Kidney tubule cell (primary cell): Measurements from ENCODE around the gene GRPEL1.
"Not testable (repeated sequence)": the region's sequence is repeated elsewhere in the genome, so short reads cannot be mapped to it uniquely, and the experiment has no call there.

Experiments used
- DNase-seq: peaks from one replicate; pipeline ENCODE4 v3.0.0-alpha.2; 2018; ENCODE audit warnings: low spot score

Gene GRPEL1

GRCh38 chr4:7092026-7092425 is 24.2 kb upstream of the GRPEL1 start:
- no peak for DNase-seq

GRCh38 chr4:7089213-7089986 is 21.5 kb upstream of the GRPEL1 start:
- DNase-seq, result no peak

GRCh38 chr4:7087036-7087435 is 19.2 kb upstream of the GRPEL1 start:
- no peak for DNase-seq

- no peak for DNase-seq
These were observed 18.5 kb upstream of the GRPEL1 start for GRCh38 chr4:7086384-7086783.

GRCh38 chr4:7084564-7084961 is 16.7 kb upstream of the GRPEL1 start:
- DNase-seq, result not testable (repeated sequence)

GRCh38 chr4:7083597-7084563 is 16.0 kb upstream of the GRPEL1 start:
- DNase-seq, result no peak

GRCh38 chr4:7079909-7080308 is 12.0 kb upstream of the GRPEL1 start:
- DNase-seq, result not testable (repeated sequence)

- not testable (repeated sequence) for DNase-seq
These were observed 11.6 kb upstream of the GRPEL1 start for GRCh38 chr4:7079483-7079882.

GRCh38 chr4:7078025-7078424 is 10.2 kb upstream of the GRPEL1 start:
- no peak for DNase-seq

- no peak for DNase-seq
These were observed 9.5 kb upstream of the GRPEL1 start for GRCh38 chr4:7077371-7077770.

GRCh38 chr4:7076696-7077082 is 8.8 kb upstream of the GRPEL1 start:
- DNase-seq, result no peak

- no peak for DNase-seq
These were observed 8.3 kb upstream of the GRPEL1 start for GRCh38 chr4:7075962-7076695.

- peak; percentile 57 for DNase-seq
These were observed 6.6 kb upstream of the GRPEL1 start for GRCh38 chr4:7074426-7074825.

- peak; percentile 44 for DNase-seq
These were observed 5.9 kb upstream of the GRPEL1 start for GRCh38 chr4:7073526-7074390.

GRCh38 chr4:7073059-7073458 is 5.2 kb upstream of the GRPEL1 start:
- no peak for DNase-seq

GRCh38 chr4:7070729-7071511 is 3.1 kb upstream of the GRPEL1 start:
- peak; percentile 85 for DNase-seq

- DNase-seq, result peak; percentile 28
These were observed 1.0 kb upstream of the GRPEL1 start for GRCh38 chr4:7068883-7069282.

GRCh38 chr4:7068279-7068842 is 497 bp upstream of the GRPEL1 start:
- no peak for DNase-seq

GRCh38 chr4:7067126-7067451 is 775 bp downstream of the GRPEL1 start:
- DNase-seq, result no peak

- no peak for DNase-seq
These were observed 1.4 kb downstream of the GRPEL1 start for GRCh38 chr4:7066493-7066892.
